ENCODE results near the gene C16orf96. TPM values are rescaled to one million over a fixed set of nuclear protein-coding genes. Genes with fewer than 3 reads are reported as not detected.
"Not testable (repeated sequence)": the region's sequence is repeated elsewhere in the genome, so short reads cannot be mapped to it uniquely, and the experiment has no call there.

Gene C16orf96
- total and polyA plus RNA-seq, 2 of the 13 experiments (the other 11 are each of a cell fraction or from before 2014, with no cell fraction given): 0.03 TPM; not detected in 1

GRCh38 chr16:4570688-4571321 is 14.7 kb downstream of the C16orf96 start (continued):
- TF ChIP-seq NPAS2 (CRISPR knock-in tag; IDR thresholded peaks at IDR 0.05; ENCODE audit: borderline replicate concordance) (no peak), ZXDC (CRISPR knock-in tag; IDR thresholded peaks at IDR 0.05) (no peak)

- Histone ChIP-seq H3K79me2 (ENCODE audit: insufficient read depth, low read length) (no peaks in the 10 kb centered on the region), H3K4me2 (ENCODE audit: low read depth, low read length) (no peak overlapping the region), H2AFZ (ENCODE audit: low read length) (no peak overlapping the region), H3K9ac (ENCODE audit: insufficient read depth, low read depth, low read length) (no peak overlapping the region), H3K27ac (ENCODE audit: extremely low read length, insufficient read depth, low read length) (no peak overlapping the region), H4K20me1 (ENCODE audit: insufficient read depth, low read length) (no peaks in the 10 kb centered on the region), H3K27me3 (ENCODE audit: control insufficient read depth in 1 of 2, insufficient read depth in 2 of 2, low read length in 2 of 2) (peaks cover 0 to 4% of the 10 kb centered on the region in 2 experiments; a peak in 1 of 5 replicates), H3K4me3 (replicated peaks in 1 of 3; ENCODE audit: insufficient read depth in 1 of 3, low read depth in 2 of 3, low read length in 3 of 3) (no peak overlapping the region), H3K9me3 (ENCODE audit: low read length) (no peaks in the 10 kb centered on the region), H3K36me3 (replicated peaks in 1 of 2; ENCODE audit: control insufficient read depth in 1 of 2, insufficient read depth in 2 of 2, low read length in 2 of 2) (no peaks in the 10 kb centered on the region), H3K4me1 (ENCODE audit: insufficient read depth, low read length) (peaks cover 17% of the 10 kb centered on the region)
- FAIRE-seq (no peak), DNase-seq (ENCODE audit: low spot score) (no peak), ATAC-seq (no peak)
- WGBS (ENCODE audit: low lambda C conversion rate): 27% methylated on average over 4 of the region's 4 CpGs
- TF ChIP-seq CREB1 (IDR thresholded peaks at IDR 0.05) (0 out of 2 replicates have a peak, but pooled peaks have one; percentile 7), CREB1 (CRISPR knock-in tag; IDR thresholded peaks at IDR 0.05) (no peak), ZNF18 (CRISPR knock-in tag; IDR thresholded peaks at IDR 0.05; ENCODE audit: insufficient replicate concordance) (no peak), KLF13 (CRISPR knock-in tag; IDR thresholded peaks at IDR 0.05) (no peak)
- ChIA-PET CTCF (ENCODE audit: low intra/inter-chr PET ratio, low total read pairs) (no interaction called here), POLR2A (no interaction called here)
- in situ Hi-C loops (cut with HindIII; ENCODE audit: extremely low pct_ligation_motif_present, low pct_unique_long_range_greater_than_20kb) (no loop called here), intact Hi-C loops (cut with micrococcal nuclease; ENCODE audit: unreplicated experiment) (no loop called here)
- BruUV-seq (replicated peaks): no TSS peak
Measured at GRCh38 chr16:4572715-4573114, 16.6 kb downstream of the C16orf96 start.

- intact Hi-C loops (cut with micrococcal nuclease; ENCODE audit: unreplicated experiment); H3K36me3 ChIP-seq (replicated peaks in 1 of 2; ENCODE audit: control insufficient read depth in 1 of 2, insufficient read depth in 2 of 2, low read length in 2 of 2); in situ Hi-C loops (cut with HindIII; ENCODE audit: extremely low pct_ligation_motif_present, low pct_unique_long_range_greater_than_20kb); DNase-seq (ENCODE audit: low spot score); H3K27me3 ChIP-seq (ENCODE audit: control insufficient read depth in 1 of 2, insufficient read depth in 2 of 2, low read length in 2 of 2); H3K9ac ChIP-seq (ENCODE audit: insufficient read depth, low read depth, low read length); H3K27ac ChIP-seq (ENCODE audit: extremely low read length, insufficient read depth, low read length); H3K4me2 ChIP-seq (ENCODE audit: low read depth, low read length); CTCF ChIA-PET (ENCODE audit: low intra/inter-chr PET ratio, low total read pairs); H4K20me1 ChIP-seq (ENCODE audit: insufficient read depth, low read length); H3K4me3 ChIP-seq (replicated peaks in 1 of 3; ENCODE audit: insufficient read depth in 1 of 3, low read depth in 2 of 3, low read length in 3 of 3); ATAC-seq; H3K79me2 ChIP-seq (ENCODE audit: insufficient read depth, low read length); FAIRE-seq; H2AFZ ChIP-seq (ENCODE audit: low read length); H3K9me3 ChIP-seq (ENCODE audit: low read length); POLR2A ChIA-PET; BruUV-seq (replicated peaks): not testable (repeated sequence)
- 43% methylated on average over 7 of the region's 7 CpGs for WGBS (ENCODE audit: low lambda C conversion rate)
- H3K4me1 ChIP-seq (ENCODE audit: insufficient read depth, low read length): peaks cover 17% of the 10 kb centered on the region
Measured at GRCh38 chr16:4573926-4574325, 17.8 kb downstream of the C16orf96 start.

All from HepG2 (cell line).